HCT116 (cell line): Measurements from ENCODE around the gene DLG2. TPM values are rescaled to one million over a fixed set of nuclear protein-coding genes. Genes with fewer than 3 reads are reported as not detected.

Experiments
- ATAC-seq: fragments of 200-7000 bp; cut with Tn5 transposase; 2 replicates; pipeline ENCODE4 v1.9.1; 2020; ENCODE audit warnings: mild to moderate bottlenecking, moderate library complexity
- BruUV-seq: library from RNA; stranded (reverse); fragments of 400-500 nt; replicated peaks from 2 replicates; lab custom pipeline; 2021; lab: Mats Ljungman, UMichigan
- CTCF ChIA-PET: fragments of 300-600 bp; sonication (Branson Sonifier 250); formaldehyde crosslinking; loops from one replicate; lab custom pipeline; 2021; ENCODE audit warnings: antibody characterized with exemption; lab: Charles Lee
- POLR2A ChIA-PET: fragments of 300-600, 350-600 bp; sonication (Branson Sonifier 250); formaldehyde crosslinking; loops from one replicate; lab custom pipeline; 2021; ENCODE audit warnings: antibody characterized with exemption; lab: Charles Lee
- RAD21 ChIA-PET, 2 experiments: fragments of 300-600 bp; sonication (Branson Sonifier 250); formaldehyde crosslinking; loops; one replicate each; lab custom pipeline; 2023; ENCODE audit warnings: low total read pairs in 2 of 2; ENCODE audit not compliant: uncharacterized antibody in 2 of 2, unreplicated experiment in 2 of 2, low non-redundant PET in 1 of 2; lab: Charles Lee
- DNase-seq: peaks from one replicate; pipeline ENCODE4 v3.0.0-alpha.2; 2010; ENCODE audit warnings: low read depth, low spot score
- H2AFZ ChIP-seq: fragments of 200-600 bp; shearing (Covaris generic), sonication (generic); 2 replicates; pipeline ENCODE4 v1.6.1; 2017; ENCODE audit warnings: low read depth, mixed run types, mixed read lengths, antibody characterized with exemption, low read length; ENCODE audit not compliant: poor library complexity, severe bottlenecking
- H3K27ac ChIP-seq: 2 replicates; pipeline ENCODE4 v1.5.1; 2012; ENCODE audit warnings: low read depth, low read length
- H3K27me3 ChIP-seq: fragments of 200-600 bp; sonication (generic); 2 replicates; pipeline ENCODE4 v1.6.1; 2016; ENCODE audit warnings: mixed run types, low read length, mixed read lengths; ENCODE audit not compliant: insufficient read depth
- H3K36me3 ChIP-seq, 2 experiments: fragments of 200-500 bp in 1 of 2; fragments of 200-600 bp in 1 of 2; sonication (Bioruptor generic) in 1 of 2; sonication (generic) in 1 of 2; 2 replicates each; pipeline versions ENCODE4 v1.5.1 to v1.6.1; 2014 to 2016; ENCODE audit warnings: low read length in 2 of 2, inconsistent platforms in 1 of 2, mixed read lengths in 1 of 2, mixed run types in 1 of 2; ENCODE audit not compliant: insufficient read depth in 2 of 2, control insufficient read depth in 1 of 2
- H3K4me1 ChIP-seq, 2 experiments: fragments of 200-600 bp in 1 of 2; sonication (generic) in 1 of 2; 2 replicates each; pipeline versions ENCODE4 v1.5.1 to v1.6.1; 2012 to 2017; ENCODE audit warnings: low read length in 2 of 2, inconsistent platforms in 1 of 2, mild to moderate bottlenecking in 1 of 2, mixed read lengths in 1 of 2, mixed run types in 1 of 2, moderate library complexity in 1 of 2; ENCODE audit not compliant: insufficient read depth in 2 of 2, control insufficient read depth in 1 of 2
- H3K4me2 ChIP-seq: fragments of 200-600 bp; sonication (generic); 2 replicates; pipeline ENCODE4 v1.6.1; 2017; ENCODE audit warnings: mixed run types, low read length, mixed read lengths
- H3K4me3 ChIP-seq, 2 experiments: fragments of 200-600 bp in 1 of 2; sonication (generic) in 1 of 2; replicated peaks in 1 of 2; 2 replicates each; pipeline ENCODE4 v1.5.1; 2011 to 2016; ENCODE audit warnings: low read length in 2 of 2, control low read depth in 1 of 2, low read depth in 1 of 2, mild to moderate bottlenecking in 1 of 2, mixed read lengths in 1 of 2, mixed run types in 1 of 2
- H3K79me2 ChIP-seq: fragments of 200-600 bp; sonication (generic); 2 replicates; pipeline ENCODE4 v1.6.1; 2017; ENCODE audit warnings: mild to moderate bottlenecking, mixed run types, low read length, moderate library complexity, mixed read lengths; ENCODE audit not compliant: insufficient read depth
- H3K9ac ChIP-seq: fragments of 200-600 bp; sonication (generic); 2 replicates; pipeline ENCODE4 v1.6.1; 2016; ENCODE audit warnings: low read length, mixed read lengths
- H3K9me2 ChIP-seq: fragments of 200-600 bp; sonication (generic), shearing (Covaris generic); 2 replicates; pipeline ENCODE4 v1.6.1; 2017; ENCODE audit warnings: mixed run types, mild to moderate bottlenecking, moderate library complexity; ENCODE audit not compliant: insufficient read depth
- H3K9me3 ChIP-seq, 2 experiments: fragments of 200-500 bp in 1 of 2; fragments of 200-600 bp in 1 of 2; sonication (Bioruptor generic) in 1 of 2; sonication (generic) in 1 of 2; 2 replicates each; pipeline ENCODE4 v1.6.1; 2014 to 2017; ENCODE audit warnings: low read length in 2 of 2, mixed read lengths in 2 of 2, inconsistent platforms in 1 of 2, low read depth in 1 of 2, mild to moderate bottlenecking in 1 of 2, mixed run types in 1 of 2, moderate library complexity in 1 of 2; ENCODE audit not compliant: control insufficient read depth in 1 of 2, insufficient read depth in 1 of 2
- H4K20me1 ChIP-seq: fragments of 200-600 bp; sonication (generic), shearing (Covaris generic); 2 replicates; pipeline ENCODE4 v1.6.1; 2017; ENCODE audit warnings: mixed run types, mild to moderate bottlenecking, moderate library complexity; ENCODE audit not compliant: insufficient read depth
- CBX3 ChIP-seq: IDR thresholded peaks from 2 replicates; pipeline ENCODE4 v1.6.1; 2012; ENCODE audit warnings: low read depth
- EGR1 ChIP-seq: IDR thresholded peaks from 2 replicates; pipeline ENCODE4 v1.6.1; 2012; ENCODE audit warnings: low read depth
- ELF1 ChIP-seq: IDR thresholded peaks from 2 replicates; pipeline ENCODE4 v1.6.1; 2012; ENCODE audit warnings: low read depth, borderline replicate concordance
- EZH2 ChIP-seq: fragments of 200-600 bp; sonication (generic); IDR thresholded peaks from 2 replicates; pipeline ENCODE4 v1.6.1; 2017; ENCODE audit warnings: antibody characterized with exemption, mixed run types
- JUND ChIP-seq: IDR thresholded peaks from 2 replicates; pipeline ENCODE4 v1.6.1; 2012
- MAX ChIP-seq: IDR thresholded peaks from 2 replicates; pipeline ENCODE4 v1.6.1; 2012
- POLR2A ChIP-seq: IDR thresholded peaks from 2 replicates; pipeline ENCODE4 v1.7.0; 2011; ENCODE audit warnings: borderline replicate concordance; ENCODE audit not compliant: insufficient read depth, insufficient read length; ENCODE audit errors: extremely low read depth
- POLR2AphosphoS5 ChIP-seq: IDR thresholded peaks from 2 replicates; pipeline ENCODE4 v1.6.1; 2011; ENCODE audit warnings: mild to moderate bottlenecking, low read depth, low read length, moderate library complexity
- REST ChIP-seq: IDR thresholded peaks from 2 replicates; pipeline ENCODE4 v1.6.1; 2012; ENCODE audit warnings: low read depth
- SP1 ChIP-seq: IDR thresholded peaks from 2 replicates; pipeline ENCODE4 v1.6.1; 2012; ENCODE audit warnings: low read depth
- TCF7L2 ChIP-seq: IDR thresholded peaks from 2 replicates; pipeline ENCODE4 v1.7.0; 2011; ENCODE audit warnings: borderline replicate concordance, inconsistent platforms; ENCODE audit not compliant: insufficient read depth, insufficient read length; ENCODE audit errors: extremely low read depth
- ZBTB33 ChIP-seq: IDR thresholded peaks from 2 replicates; pipeline ENCODE4 v1.6.1; 2011; ENCODE audit warnings: mild to moderate bottlenecking, low read length, moderate library complexity; ENCODE audit not compliant: insufficient replicate concordance; ENCODE audit errors: extremely low read depth
- ZNF274 ChIP-seq: fragments of 200-500 bp; sonication (Bioruptor generic); IDR thresholded peaks from 2 replicates; pipeline ENCODE4 v1.6.1; 2014; ENCODE audit warnings: mild to moderate bottlenecking, low read depth, low read length, inconsistent platforms
- intact Hi-C: fragments of 100-400 bp; cut with micrococcal nuclease; formaldehyde crosslinking; loops from 2 replicates; pipeline ENCODE4 v1.10.0; 2022
- total RNA-seq: library from RNA; stranded (reverse); gene quantifications from one replicate; pipeline ENCODE4 v1.2.1, GENCODE V29; 2021; ENCODE audit not compliant: unreplicated experiment

The DLG2 gene
- total RNA-seq, 1 experiment from 2014 or later, result 2.4 TPM

GRCh38 chr11:84137960-84138359, 1489.2 kb downstream of the DLG2 start:
- DNase-seq, result no peak
- H3K4me1 ChIP-seq, result no peaks in the 10 kb centered on the region

More at GRCh38 chr11:84137960-84138359, 1489.2 kb downstream of the DLG2 start:
- CTCF ChIA-PET, result no interaction called here
- no peaks in the 10 kb centered on the region for H3K36me3 ChIP-seq
- no peaks in the 10 kb centered on the region for H4K20me1 ChIP-seq
- H3K9ac ChIP-seq, result no peak overlapping the region
- POLR2A ChIA-PET, result no interaction called here
- no peaks in the 10 kb centered on the region for H3K9me2 ChIP-seq
- no TSS peak for BruUV-seq
- no peak overlapping the region for H2AFZ ChIP-seq
- H3K4me2 ChIP-seq, result no peak overlapping the region
- no peak for TF ChIP-seq ELF1
- no peak for TF ChIP-seq ZNF274
- no peak for TF ChIP-seq REST
- TF ChIP-seq CBX3, result no peak
- TF ChIP-seq EZH2, result no peak
- TF ChIP-seq ZBTB33, result no peak
- TF ChIP-seq POLR2AphosphoS5, result no peak
- TF ChIP-seq MAX, result no peak
- no peak for TF ChIP-seq JUND
- TF ChIP-seq SP1, result no peak
- no peak for TF ChIP-seq POLR2A
- no peak for TF ChIP-seq EGR1
- TF ChIP-seq TCF7L2, result no peak
- RAD21 ChIA-PET, result no interaction called here
- H3K79me2 ChIP-seq, result no peaks in the 10 kb centered on the region
- no peaks in the 10 kb centered on the region for H3K27me3 ChIP-seq
- no peak overlapping the region for H3K27ac ChIP-seq
- no peak for ATAC-seq
- intact Hi-C loops, result no loop called here
- no peak overlapping the region for H3K4me3 ChIP-seq
- H3K9me3 ChIP-seq, result no peaks in the 10 kb centered on the region
